Measurements from ENCODE around the gene JAK2. TPM values are rescaled to one million over a fixed set of nuclear protein-coding genes. Genes with fewer than 3 reads are reported as not detected.

JAK2 gene
- total and polyA plus RNA-seq, 9 of the 15 experiments (the other 6 are each of a cell fraction or from before 2014, with no cell fraction given), result 4.7 to 23.4 (median 15.3) TPM

GRCh38 chr9:4938496-4938895 is 46.6 kb upstream of the JAK2 start:
- no peak overlapping the region for H2AFZ ChIP-seq (ENCODE audit: low read depth, low read length)
- no peaks in the 10 kb centered on the region for H3K27me3 ChIP-seq (ENCODE audit: control insufficient read depth in 2 of 2, insufficient read depth in 2 of 2, low read length in 2 of 2)
- no peak overlapping the region for H3K4me3 ChIP-seq
- H3K9me1 ChIP-seq (ENCODE audit: control insufficient read depth, insufficient read depth, low read length), result no peaks in the 10 kb centered on the region
- no peak for ATAC-seq
- no peaks in the 10 kb centered on the region for H3K36me3 ChIP-seq (ENCODE audit: control insufficient read depth, insufficient read depth, low read length)
- H3K4me2 ChIP-seq (ENCODE audit: insufficient read depth, low read length), result no peak overlapping the region
- no peak overlapping the region for H3K9ac ChIP-seq (ENCODE audit: insufficient read depth in 1 of 2, low read depth in 2 of 2, low read length in 2 of 2)
- FAIRE-seq, result no peak
- H4K20me1 ChIP-seq (replicated peaks; ENCODE audit: control insufficient read depth, insufficient read depth, low read length), result no peaks in the 10 kb centered on the region
- ChIA-PET POLR2A (interaction anchor here (0.9 to 1.1 kb wide), 2 partner anchors 11 to 86 kb away, joined by 3 read pairs; no protein-coding TSS in a partner anchor), CTCF (ENCODE audit: low intra/inter-chr PET ratio) (no interaction called here)
- H3K27ac ChIP-seq (ENCODE audit: extremely low read depth, low read depth, low read length), result no peak overlapping the region
- H3K9me3 ChIP-seq (replicated peaks; ENCODE audit: control insufficient read depth, insufficient read depth, low read depth, low read length), result no peaks in the 10 kb centered on the region
- in situ Hi-C loops (cut with MboI), result no loop called here
- no peak for DNase-seq (ENCODE audit: extremely low read depth in 1 of 4, low spot score in 3 of 4)
- WGBS (ENCODE audit: insufficient coverage, low coverage, missing lambda C conversion rate), result 83% methylated on average over 1 of the region's 1 CpG
- peaks cover 3 to 22% of the 10 kb centered on the region in 2 experiments; a peak in 3 of 5 replicates for H3K4me1 ChIP-seq (replicated peaks in 1 of 2; ENCODE audit: control insufficient read depth in 2 of 2, insufficient read depth in 2 of 2, low read length in 2 of 2)
- intact Hi-C loops (cut with micrococcal nuclease), result no loop called here
- no TSS peak for BruUV-seq (replicated peaks)
- H3K79me2 ChIP-seq (ENCODE audit: control insufficient read depth, insufficient read depth, low read length), result no peaks in the 10 kb centered on the region
- no peak for TF ChIP-seq SRF (CRISPR knock-in tag; IDR thresholded peaks at IDR 0.05)
- no peak for TF ChIP-seq HNRNPL (IDR thresholded peaks at IDR 0.05; ENCODE audit: low read depth, low read length)
- TF ChIP-seq HOXB6 (CRISPR knock-in tag; IDR thresholded peaks at IDR 0.05; ENCODE audit: borderline replicate concordance), result no peak
- TF ChIP-seq DDX20 (tag; IDR thresholded peaks at IDR 0.05; ENCODE audit: low read depth), result no peak
- no peak for TF ChIP-seq ATF6 (CRISPR knock-in tag; IDR thresholded peaks at IDR 0.05)
- no peak for TF ChIP-seq CBFA2T2 (conservative IDR thresholded peaks at IDR 0.05)
- TF ChIP-seq KLF10 (CRISPR knock-in tag; IDR thresholded peaks at IDR 0.05), result no peak
- TF ChIP-seq IFI16 (CRISPR knock-in tag; IDR thresholded peaks at IDR 0.05), result no peak
- TF ChIP-seq ZNF263 (CRISPR knock-in tag; IDR thresholded peaks at IDR 0.05; ENCODE audit: borderline replicate concordance), result no peak
- no peak for TF ChIP-seq LARP7 (IDR thresholded peaks at IDR 0.05)
- no peak for TF ChIP-seq MCM3 (IDR thresholded peaks at IDR 0.05)
- no peak for TF ChIP-seq BMI1 (IDR thresholded peaks at IDR 0.05; ENCODE audit: low read length)
- TF ChIP-seq RBM25 (IDR thresholded peaks at IDR 0.05; ENCODE audit: low read depth, low read length, severe bottlenecking), result no peak
- no peak for TF ChIP-seq CLOCK (CRISPR knock-in tag; IDR thresholded peaks at IDR 0.05; ENCODE audit: borderline replicate concordance)
- no peak for TF ChIP-seq SNAPC5 (CRISPR knock-in tag; IDR thresholded peaks at IDR 0.05)
- no peak for TF ChIP-seq ID3 (CRISPR knock-in tag; IDR thresholded peaks at IDR 0.05)
- no peak for TF ChIP-seq ID3 (tag; IDR thresholded peaks at IDR 0.05)
